Thyroid gland (tissue), 4 donors: ENCODE measurements around the gene TNS3.

Experiments used
- POLR2A ChIP-seq, 2 donors: fragments of 450-650 bp; IDR thresholded peaks; one replicate each; pipeline ENCODE4 v1.6.1; 2017; ENCODE audit warnings: antibody characterized with exemption in 2 of 2, mild to moderate bottlenecking in 2 of 2, moderate library complexity in 1 of 2
- TF ChIP-seq, protein P1 (sequence below), 6 experiments: fragments of 200-600 bp in 3 of 6; fragments of 450-650 bp in 3 of 6; sonication (generic) in 3 of 6; IDR thresholded peaks; one replicate each; pipeline ENCODE4 v1.5.1; 2016 to 2019; ENCODE audit warnings: antibody characterized with exemption in 6 of 6, mild to moderate bottlenecking in 2 of 6, inconsistent platforms in 1 of 6, moderate library complexity in 1 of 6

DNA sequence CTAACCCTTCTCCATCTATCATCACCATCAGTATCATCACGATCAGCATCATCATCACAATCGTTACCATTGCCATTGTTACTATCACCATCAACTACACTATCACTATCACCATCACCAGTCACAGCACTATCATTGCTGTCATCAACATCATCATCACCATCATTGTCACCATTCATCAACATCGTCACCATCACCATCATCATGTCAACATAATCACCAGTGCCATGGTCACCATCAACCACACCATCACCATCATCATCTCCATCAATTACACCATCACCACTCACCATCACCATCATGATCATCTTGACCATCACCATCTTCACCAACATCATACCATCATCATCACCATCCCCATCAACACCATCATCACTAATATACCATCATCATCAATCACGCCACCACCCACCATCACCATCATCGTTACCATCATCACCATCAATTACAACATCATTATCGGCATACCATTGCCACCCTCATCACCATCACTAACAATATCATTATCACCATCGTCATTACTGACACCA lies 66.5 kb downstream of the TNS3 start:
- TF ChIP-seq, protein P1, sequence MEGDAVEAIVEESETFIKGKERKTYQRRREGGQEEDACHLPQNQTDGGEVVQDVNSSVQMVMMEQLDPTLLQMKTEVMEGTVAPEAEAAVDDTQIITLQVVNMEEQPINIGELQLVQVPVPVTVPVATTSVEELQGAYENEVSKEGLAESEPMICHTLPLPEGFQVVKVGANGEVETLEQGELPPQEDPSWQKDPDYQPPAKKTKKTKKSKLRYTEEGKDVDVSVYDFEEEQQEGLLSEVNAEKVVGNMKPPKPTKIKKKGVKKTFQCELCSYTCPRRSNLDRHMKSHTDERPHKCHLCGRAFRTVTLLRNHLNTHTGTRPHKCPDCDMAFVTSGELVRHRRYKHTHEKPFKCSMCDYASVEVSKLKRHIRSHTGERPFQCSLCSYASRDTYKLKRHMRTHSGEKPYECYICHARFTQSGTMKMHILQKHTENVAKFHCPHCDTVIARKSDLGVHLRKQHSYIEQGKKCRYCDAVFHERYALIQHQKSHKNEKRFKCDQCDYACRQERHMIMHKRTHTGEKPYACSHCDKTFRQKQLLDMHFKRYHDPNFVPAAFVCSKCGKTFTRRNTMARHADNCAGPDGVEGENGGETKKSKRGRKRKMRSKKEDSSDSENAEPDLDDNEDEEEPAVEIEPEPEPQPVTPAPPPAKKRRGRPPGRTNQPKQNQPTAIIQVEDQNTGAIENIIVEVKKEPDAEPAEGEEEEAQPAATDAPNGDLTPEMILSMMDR (IDR thresholded peaks at IDR 0.05) = no peak
- no peak for TF ChIP-seq POLR2A (IDR thresholded peaks at IDR 0.05)
